ENCODE results near the gene DHX57.

Gene DHX57

DNA sequence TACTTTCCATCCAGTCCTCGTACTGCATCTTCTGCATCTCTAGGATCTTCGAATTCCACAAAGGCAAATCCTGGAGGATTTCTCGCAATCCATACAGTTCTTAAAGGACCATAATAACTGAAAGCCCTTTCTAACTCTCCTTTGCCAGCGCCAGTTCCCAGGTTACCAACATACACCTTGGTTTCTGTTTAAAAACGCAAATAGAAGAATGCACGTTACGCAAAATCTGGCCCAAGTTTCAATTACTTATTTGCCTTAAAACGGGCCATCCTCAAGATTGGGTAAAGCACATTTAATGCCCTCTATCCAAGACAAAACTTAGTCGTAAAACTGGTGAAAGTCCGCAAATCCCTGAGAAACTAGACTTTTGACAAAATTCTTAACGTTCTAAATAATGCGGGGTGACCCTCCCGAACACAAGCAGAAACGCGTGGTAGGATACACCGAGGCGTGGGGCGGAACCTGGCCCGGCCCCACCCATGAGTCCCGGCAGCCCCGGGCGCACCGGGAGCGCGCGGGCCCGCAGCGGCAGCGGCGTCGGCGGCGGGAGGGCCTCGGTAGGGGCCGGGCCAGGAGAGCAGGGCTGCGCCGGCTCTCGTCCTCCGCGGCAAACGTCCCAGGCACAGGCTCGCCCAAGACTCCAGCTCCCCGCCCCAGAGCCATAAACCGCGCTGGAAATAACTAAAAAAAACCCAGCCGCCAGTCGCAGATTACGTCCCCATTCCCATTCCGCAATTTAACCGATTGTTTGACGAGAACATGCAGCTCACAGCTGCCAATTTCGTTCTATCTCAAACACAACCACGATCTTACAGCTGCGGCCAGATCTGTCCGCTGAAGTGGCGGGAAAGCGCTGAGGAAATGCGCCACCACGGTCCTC lies 125.5 kb downstream of the DHX57 start:
- DNase-seq: peak; percentile 66

DNA sequence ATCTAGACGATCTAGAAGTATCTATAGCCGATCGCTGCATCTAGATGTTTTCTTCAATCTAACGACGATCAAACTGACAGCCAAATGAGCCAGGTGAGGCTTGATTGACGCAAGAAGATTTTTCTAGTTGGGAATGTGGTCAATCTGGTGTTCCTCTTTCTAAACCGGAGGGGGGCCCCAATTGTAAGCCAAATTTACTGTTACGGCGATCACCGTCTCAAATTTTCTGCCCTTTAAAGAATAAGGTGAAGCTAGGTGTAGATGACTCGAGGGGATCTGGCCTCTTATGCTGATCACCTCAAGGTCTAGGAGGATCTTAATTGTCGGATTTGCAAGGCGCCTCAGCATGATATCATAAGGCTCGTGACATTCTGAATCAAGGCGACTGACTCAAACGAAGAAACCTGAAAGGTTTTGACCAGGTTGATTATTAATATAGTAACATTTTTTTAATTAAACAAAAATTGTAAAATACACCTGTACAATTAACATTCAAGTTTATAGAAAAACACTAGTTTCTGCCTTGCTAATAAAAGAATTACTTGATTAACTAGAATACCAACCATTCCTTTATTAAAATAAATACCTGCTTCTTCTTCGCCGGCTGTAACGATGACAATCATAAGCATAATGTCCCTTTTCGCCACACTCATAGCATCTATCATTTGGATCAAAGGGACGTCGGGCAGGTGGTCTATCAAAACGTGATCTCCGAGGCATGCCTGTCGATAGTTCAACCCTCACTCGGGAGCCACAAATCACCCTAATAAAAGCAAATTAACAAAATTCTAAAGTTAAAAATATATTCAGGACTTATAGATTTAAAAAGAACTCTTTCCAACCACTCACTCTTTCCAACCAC lies 126.6 kb downstream of the DHX57 start:
- DNase-seq: peak; percentile 57

DNA sequence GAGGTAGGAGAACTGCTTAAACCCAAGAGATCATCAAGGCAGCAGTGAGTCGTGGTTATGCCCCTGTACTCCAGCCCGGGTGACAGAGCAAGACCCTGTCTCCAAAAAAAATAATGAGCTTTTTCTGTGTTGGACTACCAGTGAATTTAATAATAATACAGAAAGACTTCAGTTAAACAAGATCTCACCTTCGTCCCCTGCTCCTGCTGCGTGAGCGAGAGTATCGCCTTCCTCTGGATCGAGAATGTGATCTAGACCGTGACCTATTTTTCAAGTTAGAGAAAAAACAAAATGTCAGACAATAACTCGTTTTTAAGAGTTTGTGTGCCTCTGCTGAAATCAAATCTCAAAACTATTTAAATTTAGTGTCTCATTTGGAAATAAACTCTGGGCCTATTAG lies 127.3 kb downstream of the DHX57 start:
- no peak for DNase-seq

DNA sequence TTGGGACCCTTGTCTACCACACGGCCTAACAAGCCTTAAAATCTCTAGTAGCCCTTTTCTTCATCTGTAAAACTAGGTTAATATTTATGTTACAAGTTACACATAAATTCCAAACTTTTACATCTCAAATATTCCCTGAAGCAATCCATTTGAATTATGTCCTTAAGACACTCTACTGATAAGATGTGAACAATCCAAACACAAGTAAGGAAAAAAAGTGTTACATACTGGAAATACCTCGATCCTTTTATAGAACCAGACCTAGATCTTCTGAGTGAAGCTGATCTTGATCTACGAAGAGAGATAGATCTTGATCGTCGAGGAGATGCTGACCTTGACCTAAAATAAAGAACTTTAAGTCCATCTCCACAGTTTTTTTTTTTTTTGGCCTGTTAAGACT lies 127.9 kb downstream of the DHX57 start:
- DNase-seq: no peak

All from activated CD4-positive, alpha-beta T cell treated with anti-CD3 and anti-CD28 coated beads, Interleukin-10, Interleukin-2, amounts not matched to agents 100 ng/mL and 50 ng/mL, durations not matched to agents 16 hours and 8 hours (primary cell).